GM18870 (cell line): ENCODE results near the gene SMAD7.

Experiments
- ATAC-seq: cut with Tn5 transposase; IDR thresholded peaks from one replicate; pipeline ENCODE4 v1.9.1; 2021; ENCODE audit warnings: moderate library complexity; ENCODE audit not compliant: unreplicated experiment

The SMAD7 gene

GRCh38 chr18:48950536-48951447 lies at the start of gene SMAD7:
TSS of gene SMAD7 (minus strand) at chr18:48950965. CDS start at chr18:48950424, 541 bp downstream.
- ATAC-seq = no peak

DNA sequence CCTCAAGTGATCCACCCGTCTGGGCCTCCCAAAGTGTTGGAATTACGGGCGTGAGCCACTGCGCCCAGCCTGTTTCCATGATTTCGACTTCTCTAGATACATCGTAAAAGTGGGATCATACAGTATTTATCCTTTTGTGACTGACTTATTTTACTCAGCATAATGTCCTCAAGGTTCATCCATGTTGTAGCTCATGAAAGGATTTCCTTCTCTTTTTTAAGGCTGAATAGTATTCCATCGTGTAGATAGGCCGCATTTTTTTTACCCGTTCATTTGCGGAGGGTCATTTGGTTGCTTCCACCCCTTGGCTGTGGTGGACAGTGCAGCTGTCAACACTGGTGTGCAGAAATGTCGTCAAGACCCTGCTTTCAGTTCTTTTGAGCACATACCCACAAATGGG lies 48.8 kb upstream of the SMAD7 start:
- no peak for ATAC-seq

DNA sequence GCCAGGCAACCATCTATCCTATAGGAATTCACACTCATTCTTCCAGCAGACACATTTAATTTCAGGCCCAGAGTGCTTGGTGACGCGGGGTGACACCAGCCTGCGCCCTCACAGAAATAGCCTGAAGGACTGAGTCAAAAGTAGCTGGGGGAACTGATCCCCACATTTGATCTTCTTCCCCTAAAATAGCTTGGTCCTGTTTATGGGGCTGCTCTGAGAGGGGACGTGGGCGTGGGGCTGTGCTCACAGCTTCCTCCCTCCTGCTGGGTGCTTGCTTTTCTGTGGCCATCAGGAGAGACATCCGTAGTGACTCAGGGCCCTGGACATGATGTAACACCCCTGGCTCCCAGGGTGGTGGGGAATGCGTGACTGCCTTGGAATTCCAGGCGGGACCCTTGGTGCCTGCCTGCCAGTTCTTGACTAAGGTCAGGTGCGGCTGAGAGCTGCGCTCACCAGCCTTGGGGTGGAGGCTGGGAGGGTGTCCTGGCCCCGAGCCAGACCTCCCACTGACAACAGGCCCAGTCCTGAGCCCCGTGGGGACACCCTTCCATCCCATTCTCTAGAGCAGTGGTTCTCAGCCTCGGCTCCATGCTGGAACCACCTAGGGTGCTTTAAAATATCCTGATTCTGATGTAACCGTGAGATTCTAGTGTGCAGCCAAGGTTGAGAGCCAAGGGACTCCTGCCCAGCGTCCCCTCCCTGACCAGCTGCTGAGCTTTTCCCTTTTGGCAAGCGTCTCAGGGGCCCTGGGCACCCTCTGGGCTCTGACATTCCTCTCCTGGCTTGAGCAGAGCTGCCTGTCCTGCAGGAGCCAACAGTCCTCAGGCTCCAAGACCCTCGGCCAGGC lies 47.4 kb upstream of the SMAD7 start:
- ATAC-seq = no peak

GRCh38 chr18:48997681-48997984 lies 46.9 kb upstream of the SMAD7 start:
- no peak for ATAC-seq

DNA sequence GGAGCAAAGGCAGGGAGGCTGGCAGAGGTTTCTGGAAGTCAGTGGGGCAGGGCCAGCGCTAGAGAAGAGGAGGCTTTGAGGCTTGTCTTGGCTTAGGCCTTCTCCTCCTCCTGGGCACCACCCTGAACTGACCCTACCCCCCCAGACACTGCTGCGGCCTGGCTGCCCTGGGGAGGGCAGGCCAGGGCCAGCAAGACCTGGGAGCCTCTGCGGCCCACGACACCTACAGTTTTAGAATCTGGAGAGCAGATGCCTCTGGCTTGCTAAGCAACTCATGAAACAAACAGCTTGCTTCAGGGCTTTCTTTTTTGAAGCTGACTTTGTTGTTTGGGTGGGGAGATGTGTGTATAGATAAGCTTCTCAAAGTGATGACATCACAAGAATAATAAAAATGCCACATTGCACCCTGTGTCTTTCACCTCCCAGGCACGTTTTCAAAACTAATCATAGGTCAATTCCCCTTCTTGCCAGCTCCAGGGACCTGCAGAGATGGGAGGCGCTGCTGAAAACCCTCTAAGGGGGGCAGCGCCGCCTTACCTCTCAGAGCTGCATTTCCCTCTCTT lies 46.2 kb upstream of the SMAD7 start:
- ATAC-seq = no peak

DNA sequence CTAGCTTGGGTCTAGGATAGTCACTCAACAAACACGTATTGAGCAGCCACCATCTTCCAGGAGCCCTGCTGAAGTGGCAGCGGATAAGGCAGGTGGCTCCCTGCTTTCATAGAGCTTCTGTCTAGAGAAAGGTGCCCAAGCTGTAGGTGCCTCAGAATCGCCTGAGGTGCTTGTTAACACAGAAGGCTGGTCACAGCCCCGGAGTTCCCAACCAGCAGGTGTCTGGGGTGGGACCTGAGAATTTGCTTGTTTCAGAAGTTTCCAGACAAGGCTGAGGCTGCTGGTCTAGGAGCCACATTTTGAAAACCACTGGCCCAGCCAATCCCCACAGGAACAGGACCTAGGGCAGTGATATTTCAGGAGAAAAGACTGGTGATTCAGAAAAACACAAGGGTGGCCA lies 45.3 kb upstream of the SMAD7 start:
- ATAC-seq = no peak

DNA sequence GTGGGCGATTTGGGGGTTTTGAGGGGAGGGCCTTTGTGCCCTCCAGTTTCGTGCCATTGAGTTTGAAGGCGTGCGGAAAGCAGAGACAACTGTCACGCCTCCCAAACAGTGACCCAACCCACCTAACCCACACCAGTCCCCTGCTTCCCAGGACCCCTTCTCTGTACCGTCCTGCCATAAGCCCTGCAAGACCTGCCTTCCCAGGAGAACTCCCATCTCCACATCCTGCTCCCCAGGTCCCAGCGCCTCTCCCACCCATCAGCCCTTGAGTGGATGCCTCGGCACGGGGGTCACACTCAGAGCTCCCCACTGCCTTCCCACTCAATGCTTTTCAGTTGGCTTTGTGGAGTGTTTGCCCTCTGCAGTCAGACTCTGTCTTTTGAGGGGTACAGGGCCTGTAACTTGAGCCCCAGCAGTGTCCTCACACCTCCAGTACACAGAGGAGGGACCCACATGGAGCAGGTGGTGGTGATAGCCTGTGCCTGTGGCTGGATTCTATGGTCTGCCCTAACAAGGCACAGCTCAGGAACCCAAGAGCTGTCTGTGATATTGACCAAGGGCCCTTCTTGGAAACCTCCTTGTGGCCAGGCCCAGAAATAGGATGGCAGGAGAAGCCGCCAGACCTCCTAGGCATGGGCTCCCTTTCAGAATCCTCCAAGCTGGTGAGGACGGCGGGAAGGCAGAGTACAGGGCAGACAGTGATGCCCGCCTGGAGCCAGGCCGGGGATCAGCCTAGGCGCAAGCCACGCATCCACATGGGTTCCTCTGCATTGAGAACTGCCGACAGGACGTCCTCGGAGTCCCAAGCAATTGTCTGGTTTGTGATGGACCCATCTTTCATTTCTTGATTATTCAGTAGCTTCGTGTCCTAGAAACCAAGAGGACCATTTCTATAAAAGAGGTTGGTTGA lies 44.4 kb upstream of the SMAD7 start:
- no peak for ATAC-seq

GRCh38 chr18:48994044-48994651 lies 43.4 kb upstream of the SMAD7 start:
- no peak for ATAC-seq

DNA sequence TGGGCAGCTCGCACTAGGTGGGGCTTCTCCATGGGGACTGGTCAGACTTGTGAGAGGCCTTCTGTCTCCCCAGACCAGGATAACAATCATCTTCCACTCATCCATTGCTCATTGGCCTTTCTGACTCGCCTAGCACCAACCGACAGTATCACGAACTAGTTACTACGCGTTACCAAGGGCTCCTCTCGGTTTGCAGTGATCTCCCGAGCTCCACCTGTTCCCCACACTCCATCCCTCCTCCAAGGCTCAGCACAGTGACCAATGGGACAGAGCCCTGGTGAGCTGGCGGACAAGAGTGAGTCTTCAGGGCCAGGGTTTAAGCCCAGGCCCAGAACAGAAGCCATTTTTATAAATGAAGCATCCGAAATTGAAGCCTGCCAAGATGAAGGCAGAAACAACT lies 42.8 kb upstream of the SMAD7 start:
- no peak for ATAC-seq

DNA sequence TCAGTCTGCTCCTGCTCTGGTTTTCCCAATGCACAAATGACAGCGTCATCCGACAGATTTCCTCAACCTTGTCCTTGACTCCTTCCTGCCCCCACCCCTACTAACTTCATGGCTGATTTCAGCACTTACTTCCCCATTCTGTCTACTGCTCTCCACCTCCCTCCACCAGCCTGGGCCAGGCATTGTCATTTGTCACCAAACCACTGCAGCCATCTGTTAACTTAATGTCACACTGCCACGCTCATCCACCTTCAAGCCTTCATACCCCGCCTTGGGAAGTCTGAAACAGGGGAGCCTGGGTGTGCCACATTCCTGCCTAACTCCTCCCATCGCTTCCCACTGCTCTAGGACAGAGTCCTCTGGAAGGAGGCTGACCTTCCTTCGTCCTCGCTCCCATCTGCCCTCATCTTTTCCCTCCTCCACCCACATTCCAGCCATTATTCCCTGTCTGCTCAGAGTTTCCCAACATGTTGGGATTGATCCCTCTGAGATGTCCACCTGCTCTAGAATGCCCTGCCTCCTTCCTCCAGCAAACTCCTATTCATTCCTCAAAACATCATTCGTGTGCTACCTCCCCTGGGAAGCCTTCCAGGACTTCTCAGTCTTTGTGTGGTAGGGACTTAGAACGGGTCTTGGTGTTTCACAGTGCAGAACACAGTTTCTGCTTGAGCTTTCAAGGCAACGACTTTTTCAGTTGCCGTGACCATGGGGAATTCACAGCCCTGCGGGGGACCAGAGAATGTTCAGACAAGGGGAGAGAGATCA lies 42.2 kb upstream of the SMAD7 start:
- ATAC-seq = no peak

- ATAC-seq = no peak
These were observed 41.4 kb upstream of the SMAD7 start for GRCh38 chr18:48992133-48992532.

- no peak for ATAC-seq
These were observed 40.9 kb upstream of the SMAD7 start for GRCh38 chr18:48991676-48992075.

- no peak for ATAC-seq
These were observed 40.5 kb upstream of the SMAD7 start for GRCh38 chr18:48991319-48991660.

- no peak for ATAC-seq
These were observed 39.9 kb upstream of the SMAD7 start for GRCh38 chr18:48990481-48991318.

DNA sequence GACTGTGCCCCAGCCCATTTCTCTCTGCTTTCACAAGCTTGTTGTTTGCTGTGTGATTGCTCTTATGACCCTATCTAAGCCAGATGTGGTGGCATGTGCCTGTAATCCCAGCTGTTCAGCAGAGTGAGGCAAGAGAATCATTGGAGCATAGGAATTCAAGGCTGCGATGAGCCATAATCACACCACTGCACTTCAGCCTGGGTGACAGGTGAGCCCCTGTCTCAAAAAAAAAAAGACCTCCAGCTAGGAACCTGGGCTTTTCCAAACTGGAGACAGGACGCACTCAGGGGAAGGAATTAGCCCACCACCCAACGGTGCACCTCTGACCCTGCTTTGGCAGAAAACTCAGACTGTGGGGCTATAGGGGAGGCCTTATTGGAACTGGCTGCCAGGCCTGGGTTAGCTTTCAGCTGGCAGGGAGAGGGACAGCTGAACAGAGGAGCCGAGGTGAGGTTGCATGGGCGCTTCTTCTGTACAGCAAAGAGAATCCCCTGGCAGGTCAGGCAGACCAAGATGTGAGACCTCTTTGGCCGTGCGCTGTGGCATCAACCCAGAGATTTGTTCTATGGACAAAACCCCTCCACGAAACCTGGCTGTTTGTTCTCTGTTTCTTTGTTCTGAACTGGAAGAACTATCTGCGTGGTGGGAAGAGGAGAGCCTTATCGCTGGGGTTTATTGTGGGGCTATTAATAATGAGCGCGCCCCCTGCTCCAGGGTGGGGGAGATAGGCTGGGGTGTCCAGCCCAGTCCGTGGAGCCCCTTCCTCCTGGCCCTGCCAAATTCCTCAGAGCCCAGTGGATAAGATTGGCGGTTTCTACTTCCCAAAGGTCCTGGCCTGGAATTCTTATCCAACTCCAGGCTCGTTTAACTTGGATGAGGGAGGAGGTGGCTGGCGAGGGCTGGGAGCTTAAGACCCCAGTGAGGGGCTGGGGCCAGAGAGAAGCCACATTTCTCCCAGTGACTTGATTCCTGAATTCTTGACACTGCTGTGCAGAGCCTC lies 38.8 kb upstream of the SMAD7 start:
- ATAC-seq = no peak

DNA sequence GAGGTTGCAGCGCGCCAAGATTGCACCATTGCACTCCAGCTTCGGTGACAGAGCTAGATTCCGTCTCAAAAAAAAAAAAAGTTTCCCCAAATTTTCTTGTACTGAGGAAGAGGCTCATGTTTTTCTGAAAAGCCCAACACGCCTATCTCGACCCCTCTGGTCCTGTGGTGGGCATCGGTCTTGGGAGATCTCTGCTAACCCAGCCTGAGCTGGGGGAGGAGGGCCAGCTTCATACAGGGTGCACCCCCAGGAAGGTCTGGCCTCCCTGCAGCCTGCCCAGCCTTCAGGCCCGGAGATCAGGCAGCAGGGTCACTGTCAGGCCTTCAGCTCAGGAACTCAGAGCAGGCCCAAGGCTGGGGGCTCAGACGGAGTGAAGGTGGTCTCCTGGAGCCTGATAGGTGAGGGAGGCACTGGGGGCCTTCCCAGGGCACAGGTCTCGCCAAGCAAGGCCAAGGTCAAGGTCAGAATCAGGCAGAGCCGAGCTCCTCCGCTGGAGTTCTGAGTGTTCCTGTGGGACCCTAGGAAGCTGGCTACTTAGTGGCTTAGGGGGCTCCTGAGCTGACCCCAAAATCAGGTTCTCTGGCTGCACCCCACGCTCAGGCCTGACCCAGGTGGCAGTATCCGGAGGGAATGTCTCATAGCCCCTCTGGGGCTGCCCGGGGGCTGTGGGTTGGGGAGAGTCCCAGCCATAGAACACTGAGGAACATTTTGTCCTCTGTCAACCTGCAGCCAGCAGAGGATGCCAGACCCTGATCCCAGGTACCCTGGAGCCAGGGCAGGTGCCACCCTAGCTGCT lies 37.9 kb upstream of the SMAD7 start:
- no peak for ATAC-seq

- no peak for ATAC-seq
These were observed 37.1 kb upstream of the SMAD7 start for GRCh38 chr18:48987821-48988220.
